ENCODE results near the gene IL1RAPL1. TPM values are rescaled to one million over a fixed set of nuclear protein-coding genes. Genes with fewer than 3 reads are reported as not detected.

IL1RAPL1 gene
- 2.8 and 4.5 TPM in 2 replicates for polyA plus RNA-seq (2012; rRNA removed)
- 3.2 and 3.5 TPM in 2 replicates for polyA plus RNA-seq (2012; cell fraction: cytosol; rRNA removed)
- polyA plus RNA-seq (2012; cell fraction: nucleus; rRNA removed) = 2.4 and 4.2 TPM in 2 replicates

DNA sequence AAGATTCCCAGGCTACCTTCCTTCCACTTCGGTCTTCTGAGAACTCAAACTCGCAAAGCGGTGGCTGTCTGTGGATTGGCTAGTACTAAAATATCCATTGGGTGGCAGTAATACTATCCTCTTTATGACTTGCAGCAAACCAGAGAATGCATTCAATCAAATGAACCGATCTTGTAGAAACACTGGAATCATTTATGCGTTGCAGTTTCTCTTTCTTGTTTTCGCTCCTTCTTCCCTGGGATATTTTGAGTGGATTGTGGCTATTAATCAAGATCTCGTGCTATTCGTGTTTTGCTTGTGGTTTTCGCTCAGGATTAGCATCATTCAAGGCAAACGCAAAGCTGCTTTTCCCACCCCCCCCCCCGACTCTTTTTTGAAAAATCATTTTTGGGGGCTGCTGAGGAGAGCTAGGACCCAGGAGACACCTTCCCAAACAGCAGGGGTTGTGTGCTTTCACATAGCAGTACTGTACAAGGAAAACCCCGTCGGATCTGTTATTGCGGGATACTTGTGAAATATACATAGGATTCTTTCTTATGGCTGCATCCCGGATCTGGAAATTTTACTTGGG, at the start of gene IL1RAPL1:
IL1RAPL1 (plus strand) TSS at position 466 of the 571 bp plus-strand sequence.
- no peaks in the 10 kb centered on the region for H3F3A ChIP-seq (replicated peaks; ENCODE audit: insufficient read depth)
- peak within 1 kb of the TSS; percentile 21 to 40; a peak in 3 of 4 replicates for H3K4me3 ChIP-seq (ENCODE audit: low read depth in 2 of 2, low read length in 1 of 2)
- no peaks in the 10 kb centered on the region for H3K4me1 ChIP-seq (ENCODE audit: control insufficient read depth in 1 of 2, insufficient read depth in 2 of 2, low read depth in 1 of 2, low read length in 1 of 2)
- H3K27ac ChIP-seq (ENCODE audit: low read depth in 2 of 2, low read length in 1 of 2) = no peak within 1 kb of the TSS
- 0 out of 2 replicates have a peak, but pooled peaks cover 3% of the 10 kb centered on the region for H3K9me2 ChIP-seq
- no peaks in the 10 kb centered on the region for H3K79me2 ChIP-seq (ENCODE audit: insufficient read depth)
- no peaks in the 10 kb centered on the region for H4K20me1 ChIP-seq (ENCODE audit: insufficient read depth)
- H3K9ac ChIP-seq = no peak within 1 kb of the TSS
- 0 out of 2 replicates have a peak within 1 kb of the TSS, but pooled peaks have one; percentile 51 for H2AFZ ChIP-seq (ENCODE audit: low read depth)
- TF ChIP-seq RXRA (IDR thresholded peaks at IDR 0.05; ENCODE audit: borderline replicate concordance, low read depth) (no peak), TEAD4 (IDR thresholded peaks at IDR 0.05; ENCODE audit: borderline replicate concordance, insufficient read depth) (no peak), MEF2A (IDR thresholded peaks at IDR 0.05; ENCODE audit: borderline replicate concordance, low read depth) (no peak), TCF12 (IDR thresholded peaks at IDR 0.05) (no peak), SMC3 (IDR thresholded peaks at IDR 0.05; ENCODE audit: low read depth, low read length) (0 out of 2 replicates have a peak, but pooled peaks have one; percentile 12), GABPA (IDR thresholded peaks at IDR 0.05; ENCODE audit: low read depth) (no peak), POLR2AphosphoS5 (IDR thresholded peaks at IDR 0.05; ENCODE audit: low read depth, low read length) (no peak), NFIC (IDR thresholded peaks at IDR 0.05; ENCODE audit: borderline replicate concordance) (no peak), JUND (IDR thresholded peaks at IDR 0.05) (no peak), RAD21 (IDR thresholded peaks at IDR 0.05; ENCODE audit: low read length) (peak; percentile 35; the same call in 1 of the 2 replicates), NRF1 (IDR thresholded peaks at IDR 0.05; ENCODE audit: low read depth, low read length) (no peak), RCOR1 (IDR thresholded peaks at IDR 0.05; ENCODE audit: low read length) (no peak)
- TF ChIP-seq, protein P1, sequence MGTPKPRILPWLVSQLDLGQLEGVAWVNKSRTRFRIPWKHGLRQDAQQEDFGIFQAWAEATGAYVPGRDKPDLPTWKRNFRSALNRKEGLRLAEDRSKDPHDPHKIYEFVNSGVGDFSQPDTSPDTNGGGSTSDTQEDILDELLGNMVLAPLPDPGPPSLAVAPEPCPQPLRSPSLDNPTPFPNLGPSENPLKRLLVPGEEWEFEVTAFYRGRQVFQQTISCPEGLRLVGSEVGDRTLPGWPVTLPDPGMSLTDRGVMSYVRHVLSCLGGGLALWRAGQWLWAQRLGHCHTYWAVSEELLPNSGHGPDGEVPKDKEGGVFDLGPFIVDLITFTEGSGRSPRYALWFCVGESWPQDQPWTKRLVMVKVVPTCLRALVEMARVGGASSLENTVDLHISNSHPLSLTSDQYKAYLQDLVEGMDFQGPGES (IDR thresholded peaks at IDR 0.05; ENCODE audit: low read depth, low read length) = no peak
- TF ChIP-seq, protein P2, sequence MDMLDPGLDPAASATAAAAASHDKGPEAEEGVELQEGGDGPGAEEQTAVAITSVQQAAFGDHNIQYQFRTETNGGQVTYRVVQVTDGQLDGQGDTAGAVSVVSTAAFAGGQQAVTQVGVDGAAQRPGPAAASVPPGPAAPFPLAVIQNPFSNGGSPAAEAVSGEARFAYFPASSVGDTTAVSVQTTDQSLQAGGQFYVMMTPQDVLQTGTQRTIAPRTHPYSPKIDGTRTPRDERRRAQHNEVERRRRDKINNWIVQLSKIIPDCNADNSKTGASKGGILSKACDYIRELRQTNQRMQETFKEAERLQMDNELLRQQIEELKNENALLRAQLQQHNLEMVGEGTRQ (IDR thresholded peaks at IDR 0.05; ENCODE audit: borderline replicate concordance, low read depth, low read length) = no peak
- TF ChIP-seq, protein P3, sequence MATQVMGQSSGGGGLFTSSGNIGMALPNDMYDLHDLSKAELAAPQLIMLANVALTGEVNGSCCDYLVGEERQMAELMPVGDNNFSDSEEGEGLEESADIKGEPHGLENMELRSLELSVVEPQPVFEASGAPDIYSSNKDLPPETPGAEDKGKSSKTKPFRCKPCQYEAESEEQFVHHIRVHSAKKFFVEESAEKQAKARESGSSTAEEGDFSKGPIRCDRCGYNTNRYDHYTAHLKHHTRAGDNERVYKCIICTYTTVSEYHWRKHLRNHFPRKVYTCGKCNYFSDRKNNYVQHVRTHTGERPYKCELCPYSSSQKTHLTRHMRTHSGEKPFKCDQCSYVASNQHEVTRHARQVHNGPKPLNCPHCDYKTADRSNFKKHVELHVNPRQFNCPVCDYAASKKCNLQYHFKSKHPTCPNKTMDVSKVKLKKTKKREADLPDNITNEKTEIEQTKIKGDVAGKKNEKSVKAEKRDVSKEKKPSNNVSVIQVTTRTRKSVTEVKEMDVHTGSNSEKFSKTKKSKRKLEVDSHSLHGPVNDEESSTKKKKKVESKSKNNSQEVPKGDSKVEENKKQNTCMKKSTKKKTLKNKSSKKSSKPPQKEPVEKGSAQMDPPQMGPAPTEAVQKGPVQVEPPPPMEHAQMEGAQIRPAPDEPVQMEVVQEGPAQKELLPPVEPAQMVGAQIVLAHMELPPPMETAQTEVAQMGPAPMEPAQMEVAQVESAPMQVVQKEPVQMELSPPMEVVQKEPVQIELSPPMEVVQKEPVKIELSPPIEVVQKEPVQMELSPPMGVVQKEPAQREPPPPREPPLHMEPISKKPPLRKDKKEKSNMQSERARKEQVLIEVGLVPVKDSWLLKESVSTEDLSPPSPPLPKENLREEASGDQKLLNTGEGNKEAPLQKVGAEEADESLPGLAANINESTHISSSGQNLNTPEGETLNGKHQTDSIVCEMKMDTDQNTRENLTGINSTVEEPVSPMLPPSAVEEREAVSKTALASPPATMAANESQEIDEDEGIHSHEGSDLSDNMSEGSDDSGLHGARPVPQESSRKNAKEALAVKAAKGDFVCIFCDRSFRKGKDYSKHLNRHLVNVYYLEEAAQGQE (IDR thresholded peaks at IDR 0.05; ENCODE audit: low read depth, low read length) = no peak
- TF ChIP-seq, protein P4, sequence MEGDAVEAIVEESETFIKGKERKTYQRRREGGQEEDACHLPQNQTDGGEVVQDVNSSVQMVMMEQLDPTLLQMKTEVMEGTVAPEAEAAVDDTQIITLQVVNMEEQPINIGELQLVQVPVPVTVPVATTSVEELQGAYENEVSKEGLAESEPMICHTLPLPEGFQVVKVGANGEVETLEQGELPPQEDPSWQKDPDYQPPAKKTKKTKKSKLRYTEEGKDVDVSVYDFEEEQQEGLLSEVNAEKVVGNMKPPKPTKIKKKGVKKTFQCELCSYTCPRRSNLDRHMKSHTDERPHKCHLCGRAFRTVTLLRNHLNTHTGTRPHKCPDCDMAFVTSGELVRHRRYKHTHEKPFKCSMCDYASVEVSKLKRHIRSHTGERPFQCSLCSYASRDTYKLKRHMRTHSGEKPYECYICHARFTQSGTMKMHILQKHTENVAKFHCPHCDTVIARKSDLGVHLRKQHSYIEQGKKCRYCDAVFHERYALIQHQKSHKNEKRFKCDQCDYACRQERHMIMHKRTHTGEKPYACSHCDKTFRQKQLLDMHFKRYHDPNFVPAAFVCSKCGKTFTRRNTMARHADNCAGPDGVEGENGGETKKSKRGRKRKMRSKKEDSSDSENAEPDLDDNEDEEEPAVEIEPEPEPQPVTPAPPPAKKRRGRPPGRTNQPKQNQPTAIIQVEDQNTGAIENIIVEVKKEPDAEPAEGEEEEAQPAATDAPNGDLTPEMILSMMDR (IDR thresholded peaks at IDR 0.05) = peak; percentile 47
- ChIA-PET POLR2A (no interaction called here), CTCF (no interaction called here)
- peak within 1 kb of the TSS; percentile 64 for H3K4me2 ChIP-seq
- H3K27me3 ChIP-seq (ENCODE audit: insufficient read depth) = peaks cover 43% of the 10 kb centered on the region
- no peak for DNase-seq
- H3K36me3 ChIP-seq (replicated peaks in 1 of 2; ENCODE audit: control insufficient read depth in 1 of 2, insufficient read depth in 2 of 2, low read length in 1 of 2) = no peaks in the 10 kb centered on the region
- H3K9me3 ChIP-seq = no peaks in the 10 kb centered on the region
- WGBS (ENCODE audit: low lambda C conversion rate) = 8% methylated on average over 15 of the region's 15 CpGs

Data from SK-N-SH (cell line).